Lower lobe of right lung (tissue), 2 donors: Measurements from ENCODE around the gene KRCC1. TPM values are rescaled to one million over a fixed set of nuclear protein-coding genes. Genes with fewer than 3 reads are reported as not detected.
"Not testable (repeated sequence)": the region's sequence is repeated elsewhere in the genome, so short reads cannot be mapped to it uniquely, and the experiment has no call there.

Experiments used
- ATAC-seq, 2 donors: fragments of 200-7000 bp; cut with Tn5 transposase; one replicate each; pipeline ENCODE4 v1.9.1; 2020 to 2022; ENCODE audit warnings: mild to moderate bottlenecking in 2 of 2, moderate library complexity in 2 of 2
- DNase-seq: peaks from one replicate; pipeline ENCODE4 v3.0.0-alpha.2; 2020
- H3K27ac ChIP-seq: fragments of 200-600 bp; one replicate; pipeline ENCODE4 v1.8.0; 2022
- H3K27me3 ChIP-seq: fragments of 200-600 bp; one replicate; pipeline ENCODE4 v1.8.0; 2022; ENCODE audit warnings: low read depth
- H3K36me3 ChIP-seq: fragments of 200-600 bp; one replicate; pipeline ENCODE4 v1.8.0; 2022; ENCODE audit warnings: mild to moderate bottlenecking
- H3K4me1 ChIP-seq: fragments of 200-600 bp; one replicate; pipeline ENCODE4 v1.8.0; 2022
- H3K4me3 ChIP-seq: fragments of 200-600 bp; one replicate; pipeline ENCODE4 v1.8.0; 2022; ENCODE audit warnings: mild to moderate bottlenecking
- H3K9me3 ChIP-seq: fragments of 200-600 bp; one replicate; pipeline ENCODE4 v1.8.0; 2022
- intact Hi-C: fragments of 100-400 bp; cut with DNase I; formaldehyde crosslinking; loops from one replicate; pipeline ENCODE4 v1.11.0; 2022
- total RNA-seq: library from RNA; stranded (reverse); fragmentation: NEBNext Ultra II Directional; extraction: Animal tissue kit (Norgen Biotek cat#: 25700); gene quantifications from one replicate; pipeline ENCODE4 v1.2.1, GENCODE V29; 2021
- TF ChIP-seq, protein P1 (sequence below): fragments of 200-600 bp; IDR thresholded peaks from one replicate; pipeline ENCODE4 v1.8.0; 2022; ENCODE audit warnings: antibody characterized with exemption, mild to moderate bottlenecking
- donor health status: DM: no; HTN: yes; CAD: no; lungs with severe emphysema.

The KRCC1 gene
- total RNA-seq, 1 donor from 2014 or later = 24.7 TPM

DNA sequence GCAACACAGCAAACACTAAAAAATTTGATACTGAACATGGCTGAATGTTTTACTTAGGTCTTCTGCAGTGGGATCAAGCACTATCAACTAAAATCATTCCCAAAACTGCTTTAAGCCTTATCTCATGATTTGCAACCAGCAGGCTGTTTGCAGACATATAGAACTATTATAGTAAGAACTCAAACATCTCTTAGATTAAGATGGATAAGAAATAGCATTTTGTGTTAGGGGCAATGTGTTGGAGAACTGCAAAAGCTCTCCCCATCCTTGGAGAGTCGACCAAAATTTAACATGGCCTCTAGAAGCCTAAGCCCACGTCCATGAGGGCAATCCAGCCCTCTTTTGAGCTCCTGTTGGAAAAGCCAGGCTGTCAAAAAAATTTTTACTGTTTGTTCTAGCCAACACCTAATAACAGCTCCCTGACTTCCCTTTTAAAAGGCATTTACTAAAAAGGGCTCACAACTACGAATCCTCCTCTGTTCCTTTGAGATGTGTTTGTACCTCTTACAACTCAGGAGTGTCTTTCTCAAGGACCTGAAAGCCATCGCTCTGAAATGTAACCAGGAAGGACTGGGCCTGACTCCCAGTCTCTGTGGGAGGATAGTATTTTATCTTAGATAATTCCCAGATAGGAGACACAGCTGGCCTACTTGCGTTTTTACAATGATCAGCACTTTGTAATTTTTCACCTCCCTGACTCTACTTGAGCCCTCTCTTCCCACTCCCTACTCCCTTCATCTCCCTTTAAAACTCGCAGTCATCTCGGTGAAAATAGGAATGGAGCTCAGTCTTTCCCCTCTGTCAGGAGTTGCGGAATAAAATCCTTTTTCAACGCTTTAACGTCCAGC, 1.4 kb downstream of the KRCC1 start:
- peak overlapping the region; percentile 98 for H3K27ac ChIP-seq
- intact Hi-C loops = no loop called here
- TF ChIP-seq, protein P1, sequence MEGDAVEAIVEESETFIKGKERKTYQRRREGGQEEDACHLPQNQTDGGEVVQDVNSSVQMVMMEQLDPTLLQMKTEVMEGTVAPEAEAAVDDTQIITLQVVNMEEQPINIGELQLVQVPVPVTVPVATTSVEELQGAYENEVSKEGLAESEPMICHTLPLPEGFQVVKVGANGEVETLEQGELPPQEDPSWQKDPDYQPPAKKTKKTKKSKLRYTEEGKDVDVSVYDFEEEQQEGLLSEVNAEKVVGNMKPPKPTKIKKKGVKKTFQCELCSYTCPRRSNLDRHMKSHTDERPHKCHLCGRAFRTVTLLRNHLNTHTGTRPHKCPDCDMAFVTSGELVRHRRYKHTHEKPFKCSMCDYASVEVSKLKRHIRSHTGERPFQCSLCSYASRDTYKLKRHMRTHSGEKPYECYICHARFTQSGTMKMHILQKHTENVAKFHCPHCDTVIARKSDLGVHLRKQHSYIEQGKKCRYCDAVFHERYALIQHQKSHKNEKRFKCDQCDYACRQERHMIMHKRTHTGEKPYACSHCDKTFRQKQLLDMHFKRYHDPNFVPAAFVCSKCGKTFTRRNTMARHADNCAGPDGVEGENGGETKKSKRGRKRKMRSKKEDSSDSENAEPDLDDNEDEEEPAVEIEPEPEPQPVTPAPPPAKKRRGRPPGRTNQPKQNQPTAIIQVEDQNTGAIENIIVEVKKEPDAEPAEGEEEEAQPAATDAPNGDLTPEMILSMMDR = no peak
- H3K4me3 ChIP-seq = peak overlapping the region; percentile 80
- no peaks in the 10 kb centered on the region for H3K27me3 ChIP-seq
- ATAC-seq = peak in 1 of 2 donors; percentile 12
- no peaks in the 10 kb centered on the region for H3K36me3 ChIP-seq
- H3K4me1 ChIP-seq = peaks cover 27% of the 10 kb centered on the region
- no peak for DNase-seq
- no peaks in the 10 kb centered on the region for H3K9me3 ChIP-seq

DNA sequence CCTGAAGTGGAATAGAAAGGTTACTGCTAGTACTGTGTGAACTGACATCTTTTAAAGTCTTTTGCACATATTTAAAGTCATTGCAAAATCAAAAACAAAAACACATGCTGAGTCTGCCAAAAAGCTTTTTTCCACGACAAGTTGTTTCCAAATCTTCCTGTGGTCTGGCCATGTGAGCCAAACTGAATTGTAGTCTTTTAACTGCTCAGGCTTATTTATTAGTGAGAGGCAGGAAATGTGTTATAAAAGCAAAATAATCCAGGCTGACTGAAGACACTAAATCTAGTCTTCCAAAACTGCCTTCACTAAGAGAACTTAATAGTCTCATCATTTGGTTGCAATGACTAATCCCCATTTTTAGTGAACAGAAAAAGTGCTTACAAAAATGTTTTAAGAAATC, 2.3 kb downstream of the KRCC1 start:
- Histone ChIP-seq H3K27ac (peak overlapping the region; percentile 9), H3K27me3 (no peaks in the 10 kb centered on the region), H3K4me3 (peak overlapping the region; percentile 80), H3K36me3 (no peaks in the 10 kb centered on the region), H3K9me3 (no peaks in the 10 kb centered on the region), H3K4me1 (peaks cover 27% of the 10 kb centered on the region)
- DNase-seq (no peak), ATAC-seq (no peak)
- TF ChIP-seq, protein P1 = no peak
- intact Hi-C loops = no loop called here

DNA sequence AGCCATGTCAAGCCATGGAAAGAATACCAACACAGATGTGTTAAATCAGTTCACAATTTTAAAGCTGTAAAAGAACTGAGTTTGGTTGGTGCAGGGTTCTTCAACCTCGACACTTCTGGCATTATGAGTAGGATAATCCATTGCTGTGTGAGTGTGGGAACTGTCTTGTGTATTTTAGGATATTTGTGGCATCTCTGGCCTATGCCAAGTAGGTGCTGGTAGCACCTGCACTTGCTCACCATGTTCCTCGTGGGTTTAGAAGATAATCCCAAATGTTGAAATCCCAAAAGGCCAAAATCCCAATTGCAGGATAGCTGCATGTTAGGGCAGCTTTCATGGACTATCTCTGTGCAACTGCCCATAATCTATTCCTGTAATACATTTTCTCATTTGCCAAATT, 3.8 kb downstream of the KRCC1 start:
- ATAC-seq = no peak
- H3K9me3 ChIP-seq = no peaks in the 10 kb centered on the region
- no peak overlapping the region for H3K4me3 ChIP-seq
- H3K27ac ChIP-seq = no peak overlapping the region
- no peaks in the 10 kb centered on the region for H3K36me3 ChIP-seq
- DNase-seq = no peak
- no peaks in the 10 kb centered on the region for H3K27me3 ChIP-seq
- TF ChIP-seq, protein P1 = no peak
- H3K4me1 ChIP-seq = peaks cover 27% of the 10 kb centered on the region
- intact Hi-C loops = no loop called here

DNA sequence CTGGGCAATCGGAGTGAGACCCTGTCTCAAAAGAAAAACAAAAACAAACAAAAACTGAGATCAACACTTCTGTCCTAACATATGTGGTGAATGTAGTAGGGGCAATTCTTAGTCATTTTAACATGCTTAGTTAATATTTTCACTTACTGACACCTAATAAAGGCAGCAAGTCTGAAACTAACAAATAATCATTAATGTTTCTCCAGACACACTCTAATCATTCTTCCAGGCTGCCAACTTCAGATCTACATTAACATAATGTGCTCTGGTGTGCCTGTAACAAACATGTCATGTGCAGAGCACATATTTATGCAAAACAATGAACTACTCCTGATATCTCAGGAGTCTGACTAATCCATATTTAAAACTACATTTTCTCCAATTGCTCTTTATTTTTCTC, 6.0 kb downstream of the KRCC1 start:
- intact Hi-C loops = no loop called here
- no peak overlapping the region for H3K4me3 ChIP-seq
- TF ChIP-seq, protein P1 = no peak
- H3K27ac ChIP-seq = no peak overlapping the region
- H3K9me3 ChIP-seq = no peaks in the 10 kb centered on the region
- no peak for DNase-seq
- ATAC-seq = no peak
- H3K4me1 ChIP-seq = peaks cover 20% of the 10 kb centered on the region
- no peaks in the 10 kb centered on the region for H3K27me3 ChIP-seq
- H3K36me3 ChIP-seq = no peaks in the 10 kb centered on the region

DNA sequence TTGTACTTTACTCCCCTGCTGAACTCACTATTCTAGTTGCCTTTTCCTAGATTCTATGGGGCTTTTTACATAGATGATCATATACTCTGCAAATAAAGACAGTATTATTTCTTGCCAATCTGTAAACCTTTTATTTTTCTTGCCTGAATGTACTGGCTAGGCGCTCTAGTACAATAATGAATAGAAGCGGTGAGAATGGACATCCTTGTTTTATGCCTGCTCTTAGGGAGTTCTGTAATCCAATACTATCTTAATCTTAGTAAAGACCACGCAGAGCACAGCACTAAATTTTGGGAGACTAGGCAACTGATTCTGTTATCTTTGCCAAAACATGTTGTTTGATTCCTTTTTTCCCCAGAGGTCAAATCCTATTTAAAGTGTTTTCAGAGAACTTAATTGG, 7.0 kb downstream of the KRCC1 start:
- TF ChIP-seq, protein P1 = no peak
- intact Hi-C loops = no loop called here
- no peak for DNase-seq
- Histone ChIP-seq H3K4me1 (peaks cover 9% of the 10 kb centered on the region), H3K4me3 (no peak overlapping the region), H3K27ac (no peak overlapping the region), H3K9me3 (no peaks in the 10 kb centered on the region), H3K27me3 (no peaks in the 10 kb centered on the region), H3K36me3 (no peaks in the 10 kb centered on the region)
- no peak for ATAC-seq

DNA sequence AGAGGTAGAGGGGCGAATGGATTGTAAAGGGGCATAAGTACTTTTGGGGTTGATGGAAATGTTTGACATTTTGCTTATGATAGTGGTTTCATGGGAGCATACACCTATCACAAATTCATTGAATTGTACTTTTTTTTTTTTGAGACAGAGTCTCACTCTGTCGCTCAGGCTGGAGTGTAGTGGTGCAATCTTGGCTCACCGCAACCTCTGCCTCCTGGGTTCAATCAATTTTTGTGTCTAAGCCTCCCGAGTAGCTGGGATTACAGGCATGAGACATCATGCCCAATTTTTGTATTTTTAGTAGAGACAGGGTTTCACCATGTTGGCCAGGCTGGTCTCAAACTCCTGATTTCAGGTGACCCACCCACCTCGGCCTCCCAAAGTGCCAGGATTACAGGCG, 10.0 kb downstream of the KRCC1 start:
- H3K36me3 ChIP-seq, H3K4me1 ChIP-seq, H3K27ac ChIP-seq, intact Hi-C loops, H3K9me3 ChIP-seq, DNase-seq, H3K4me3 ChIP-seq, H3K27me3 ChIP-seq, ATAC-seq: not testable (repeated sequence)
